M059J (cell line): Measurements from ENCODE around the gene SFXN3. TPM values are rescaled to one million over a fixed set of nuclear protein-coding genes. Genes with fewer than 3 reads are reported as not detected.
A peak's percentile ranks its signal among the peaks of the same experiment; 100 is the strongest.

Experiments used
- DNase-seq: peaks from one replicate; pipeline ENCODE4 v3.0.0-alpha.2; 2012; ENCODE audit warnings: low read depth
- total RNA-seq: library from RNA; depleted of rRNA; stranded (reverse); fragments of >200 nt; shearing (Covaris generic); gene quantifications from 2 replicates; pipeline ENCODE4 v1.2.3, GENCODE V29; 2014

Gene SFXN3
- total RNA-seq, 1 experiment from 2014 or later, result 58.0 TPM

DNA sequence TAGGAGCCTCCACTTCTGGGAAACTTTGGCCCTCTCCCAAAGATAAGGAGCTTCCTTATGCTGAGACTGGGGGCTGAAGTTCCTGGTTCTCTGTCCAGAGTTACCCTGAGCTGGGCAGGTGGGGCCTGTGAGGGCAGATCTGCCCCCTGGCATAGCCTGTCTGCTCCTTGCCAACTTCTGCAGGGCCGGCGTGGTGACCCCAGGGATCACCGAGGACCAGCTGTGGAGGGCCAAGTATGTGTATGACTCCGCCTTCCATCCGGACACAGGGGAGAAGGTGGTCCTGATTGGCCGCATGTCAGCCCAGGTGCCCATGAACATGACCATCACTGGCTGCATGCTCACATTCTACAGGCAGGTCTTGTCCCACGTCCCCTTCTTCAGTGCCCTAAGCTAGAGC lies 4.3 kb downstream of the SFXN3 start:
- DNase-seq, result no peak

DNA sequence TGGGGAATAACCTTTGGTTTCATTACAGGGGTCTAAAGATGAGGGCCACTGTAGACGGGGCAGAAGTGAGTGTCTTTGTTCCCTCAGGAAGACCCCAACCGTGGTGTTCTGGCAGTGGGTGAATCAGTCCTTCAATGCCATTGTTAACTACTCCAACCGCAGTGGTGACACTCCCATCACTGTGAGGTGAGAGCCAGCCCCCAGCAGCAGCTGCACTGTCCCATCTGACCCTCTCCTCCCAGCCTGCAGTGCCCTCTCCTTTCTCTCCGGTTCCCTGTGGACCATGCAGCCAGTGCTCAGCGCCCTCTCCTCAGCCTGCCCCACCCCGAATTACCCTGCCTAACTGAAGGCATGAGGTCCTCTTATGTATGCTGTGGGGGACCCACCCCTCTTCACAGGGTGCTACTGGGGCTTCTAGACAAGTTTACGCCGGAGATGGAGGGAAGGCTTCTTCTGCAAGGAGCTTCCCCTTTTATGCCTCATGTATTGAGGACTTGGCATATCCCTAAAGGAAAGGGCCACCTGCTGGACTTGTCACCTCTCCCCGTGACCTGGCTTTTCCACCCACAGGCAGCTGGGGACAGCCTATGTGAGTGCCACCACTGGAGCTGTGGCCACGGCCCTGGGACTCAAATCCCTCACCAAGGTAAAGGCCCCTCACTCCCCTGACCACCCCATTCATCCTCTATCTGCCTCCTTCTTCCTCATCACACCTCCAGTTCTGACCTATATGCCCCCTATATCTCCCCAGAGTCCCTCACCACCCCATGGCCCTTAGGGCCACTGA lies 5.1 kb downstream of the SFXN3 start:
- no peak for DNase-seq

DNA sequence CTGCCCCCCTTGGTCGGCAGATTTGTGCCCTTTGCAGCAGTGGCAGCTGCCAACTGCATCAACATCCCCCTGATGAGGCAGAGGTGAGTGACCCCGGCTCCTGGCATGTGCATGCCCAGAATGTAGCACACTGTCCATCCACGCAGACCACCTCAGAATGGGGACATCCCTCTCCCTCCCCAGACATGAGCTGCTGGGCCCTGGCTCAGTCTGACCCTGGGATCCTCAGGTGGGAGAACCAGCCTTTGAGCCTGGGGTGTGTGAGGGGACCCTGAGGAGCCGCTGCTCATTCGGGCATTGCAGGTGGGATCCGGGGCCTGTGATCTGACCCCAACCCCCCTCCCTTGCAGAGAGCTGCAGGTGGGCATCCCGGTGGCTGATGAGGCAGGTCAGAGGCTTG lies 5.7 kb downstream of the SFXN3 start:
- DNase-seq, result no peak

DNA sequence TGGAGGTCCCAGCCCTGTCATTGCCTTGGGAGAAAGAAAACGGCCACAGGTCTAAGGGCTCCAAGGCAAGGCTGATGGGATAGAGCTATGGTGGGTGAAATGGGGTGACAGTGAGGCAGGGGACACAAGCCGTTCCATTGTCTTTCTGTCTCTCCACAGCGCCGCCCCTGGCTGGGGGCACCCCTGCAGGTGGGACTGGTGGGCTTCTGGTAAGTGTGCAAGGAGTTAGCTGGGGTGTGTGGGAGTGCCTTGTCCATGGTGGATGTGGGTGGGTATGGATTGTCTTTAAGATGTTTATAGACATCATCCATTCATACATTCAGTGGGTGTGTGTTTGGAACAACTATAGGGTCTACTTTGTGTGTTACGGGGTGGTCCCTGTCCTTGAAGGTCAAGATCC lies 7.5 kb downstream of the SFXN3 start:
- DNase-seq, result no peak

DNA sequence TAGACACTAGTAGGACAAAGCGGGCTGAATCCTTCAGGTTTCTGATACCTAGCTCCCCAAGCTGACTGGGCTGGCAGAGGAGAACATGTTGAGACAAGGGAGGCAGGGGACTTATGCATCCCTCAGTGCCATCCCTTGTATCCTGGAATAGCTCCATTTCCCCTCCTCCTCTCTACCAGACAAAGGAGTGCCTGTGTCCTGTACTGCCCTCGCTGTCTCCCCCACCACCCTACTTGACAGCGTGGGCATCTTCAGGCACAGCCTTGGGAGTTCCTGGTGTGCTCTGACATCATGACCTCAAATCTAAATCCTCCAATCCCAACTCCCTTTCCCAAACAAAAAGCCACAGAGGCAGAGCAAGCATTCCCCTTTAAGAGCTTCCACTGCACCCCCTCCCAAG lies 9.0 kb downstream of the SFXN3 start:
- no peak for DNase-seq

DNA sequence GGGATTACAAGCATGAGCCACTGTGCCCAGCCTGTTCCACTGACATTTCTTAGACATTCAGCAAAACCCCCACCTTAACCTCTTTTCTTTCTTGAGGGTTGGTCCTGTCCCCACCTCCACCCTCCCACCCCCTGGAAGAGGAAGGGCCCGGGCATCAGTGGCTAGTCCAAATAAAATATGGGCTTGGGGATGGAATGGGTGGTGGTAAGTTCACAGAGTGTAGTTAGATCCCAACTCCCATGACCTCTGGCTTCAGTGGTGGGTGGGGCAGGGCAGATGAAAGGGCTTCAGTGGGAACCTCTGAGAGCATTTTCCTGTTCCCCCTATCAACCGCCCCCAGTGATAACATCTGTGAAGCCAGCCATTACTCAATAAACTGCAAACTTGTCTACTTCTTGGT lies 9.8 kb downstream of the SFXN3 start:
- DNase-seq, result no peak

DNA sequence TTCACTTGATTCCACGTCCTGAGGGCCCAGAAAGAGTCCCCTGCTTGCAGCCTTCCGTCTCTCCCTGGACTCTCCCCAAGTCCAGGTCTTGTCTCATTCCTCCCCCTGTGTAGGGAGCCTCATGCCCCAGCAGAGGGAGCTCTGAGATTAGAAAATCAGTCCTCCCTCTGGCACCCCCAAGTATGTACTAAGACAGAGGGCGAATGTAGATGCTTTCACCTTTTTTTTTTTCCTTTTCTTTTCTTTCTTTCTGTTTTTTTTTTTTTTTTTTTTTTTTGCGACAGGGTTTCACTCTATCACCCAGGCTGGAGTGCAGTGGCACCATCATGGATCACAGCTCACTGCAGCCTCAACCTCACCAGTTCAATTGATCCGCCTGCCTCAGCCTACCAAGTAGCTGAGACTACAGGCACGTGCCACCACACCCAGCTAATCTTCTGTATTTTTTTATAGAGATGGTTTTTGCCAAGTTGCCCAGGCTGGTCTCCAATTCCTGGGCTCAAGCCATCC lies 10.3 kb downstream of the SFXN3 start:
- DNase-seq, result peak; percentile 86

DNA sequence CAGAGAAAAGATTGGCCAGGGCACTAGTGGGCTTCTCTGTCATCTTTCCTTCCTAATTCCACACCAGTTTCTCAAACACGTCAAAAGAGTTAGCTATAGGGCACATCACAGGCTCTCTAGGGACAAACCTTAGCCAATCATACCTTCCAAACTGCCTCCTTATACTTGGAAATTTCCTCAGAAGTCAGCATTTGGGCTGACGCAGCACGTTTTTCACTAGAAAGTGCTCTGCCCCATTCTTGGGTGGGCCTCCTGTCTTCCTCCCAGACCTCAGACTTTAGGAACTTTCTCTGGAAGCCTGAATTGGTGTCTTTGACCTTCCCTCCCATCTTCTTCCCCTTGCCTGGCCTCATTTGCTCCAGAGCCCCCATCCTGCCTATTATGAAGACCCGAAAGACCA lies 11.1 kb downstream of the SFXN3 start:
- DNase-seq, result no peak

DNA sequence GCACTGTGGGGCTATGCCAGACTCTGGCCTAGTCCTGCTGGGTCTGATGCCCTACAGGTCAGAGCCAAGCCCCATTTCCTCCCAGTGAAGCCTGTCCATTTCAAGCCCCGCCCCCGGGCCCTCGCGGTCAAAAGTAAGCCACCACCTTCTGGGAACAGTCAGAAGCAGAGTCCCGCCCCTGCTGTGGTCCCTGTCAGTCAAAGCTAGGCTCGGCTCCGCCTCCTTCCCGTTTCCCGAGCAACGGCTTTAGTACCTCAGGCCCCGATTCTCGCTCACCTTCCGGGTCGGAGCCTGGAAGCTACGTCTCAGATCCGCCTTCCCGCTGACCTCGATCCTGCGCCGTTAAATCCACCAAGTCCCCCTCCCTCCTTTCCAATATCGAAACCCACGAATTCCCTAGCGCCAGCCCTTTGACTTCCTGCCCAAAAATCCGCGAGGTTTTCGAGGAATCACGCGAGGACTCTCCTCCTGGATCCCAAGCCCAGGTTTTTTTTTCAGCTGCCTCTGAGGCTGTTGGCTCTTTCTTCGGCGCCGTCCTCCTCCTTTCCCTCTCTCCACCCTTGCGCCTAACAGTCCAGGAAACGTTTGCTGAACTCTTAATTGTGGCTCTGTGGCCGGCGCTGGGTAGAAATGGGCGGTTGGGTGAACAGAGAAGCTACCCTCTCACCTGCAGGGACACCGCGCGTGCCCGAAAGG lies 11.8 kb downstream of the SFXN3 start:
- DNase-seq, result peak; percentile 99

DNA sequence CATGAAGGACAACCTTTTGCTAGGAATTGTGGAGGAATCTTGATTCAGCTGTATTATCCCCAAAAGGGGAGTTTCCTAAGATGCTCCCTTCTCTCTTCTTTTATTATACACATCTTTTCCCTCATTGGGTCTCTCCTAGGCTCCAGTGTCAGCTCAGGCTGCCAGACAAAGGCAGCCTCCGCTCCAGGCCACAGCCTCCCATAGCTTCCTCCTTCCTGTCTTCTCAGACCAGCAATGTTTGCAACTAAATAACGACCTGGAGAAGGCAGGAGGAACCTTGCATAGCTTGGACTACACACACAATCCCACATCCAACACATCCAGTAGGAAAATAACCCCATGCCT lies 12.3 kb downstream of the SFXN3 start:
- DNase-seq, result no peak

DNA sequence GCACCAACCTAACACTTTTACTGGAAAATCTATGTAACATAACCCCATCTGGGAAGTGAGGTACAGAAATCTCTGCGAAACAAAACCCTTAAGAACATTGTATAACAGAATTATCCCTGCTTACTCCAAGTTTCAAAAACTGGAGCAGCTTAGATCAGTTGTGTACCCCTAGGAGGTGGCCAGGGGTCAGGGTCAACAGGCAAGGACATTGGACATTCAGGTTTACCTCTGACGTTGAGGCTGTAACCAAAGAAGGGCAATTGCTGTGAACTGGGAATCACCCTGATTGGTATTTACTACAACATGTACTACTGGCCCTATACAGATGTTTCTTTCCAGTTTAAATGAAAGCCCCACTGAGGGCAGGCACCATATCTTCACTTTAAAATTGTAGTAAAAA lies 13.1 kb downstream of the SFXN3 start:
- no peak for DNase-seq

DNA sequence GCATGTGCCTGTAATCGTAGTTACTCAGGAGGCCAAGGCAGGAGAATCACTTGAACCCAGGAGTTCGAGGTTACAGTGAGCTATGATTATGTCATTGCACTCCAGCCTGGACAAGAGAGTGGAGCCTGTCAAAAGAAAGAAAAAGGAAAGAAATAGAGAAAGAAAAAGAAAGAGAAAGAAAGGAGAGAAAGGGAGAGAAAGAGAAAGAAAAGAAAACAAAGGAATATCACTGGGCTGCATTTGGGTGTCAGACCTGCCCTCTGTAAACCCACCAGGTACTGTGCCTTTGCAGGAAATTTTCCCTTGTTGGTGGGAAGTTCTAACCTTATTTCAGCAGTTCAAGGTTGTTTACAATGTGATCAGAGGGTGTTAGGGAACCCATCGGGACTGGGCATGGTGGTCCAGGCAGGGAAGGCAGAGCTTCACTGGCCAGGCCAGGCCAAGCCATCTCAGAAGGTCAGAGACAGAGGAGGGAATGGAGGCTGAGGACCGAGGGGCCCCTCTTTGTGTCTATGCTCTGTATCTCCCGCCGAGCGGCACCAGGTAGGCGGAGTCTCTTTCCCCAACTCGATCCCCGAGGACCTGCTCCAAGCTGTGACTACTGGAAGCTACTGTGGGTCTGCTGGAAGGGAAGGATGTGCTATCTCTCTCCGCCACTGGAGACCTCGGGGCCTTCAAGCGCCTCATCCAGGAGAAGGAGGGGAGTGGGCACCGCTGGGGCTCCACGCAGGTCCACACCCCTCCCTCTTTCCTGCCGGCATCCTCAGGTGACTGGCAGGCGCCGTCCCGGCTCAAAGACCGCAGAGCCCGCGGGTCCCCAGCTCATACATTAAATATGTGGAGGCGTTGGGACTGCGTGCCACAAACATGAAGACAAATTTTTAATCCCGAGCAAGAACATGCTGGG lies 15.6 kb downstream of the SFXN3 start:
- no peak for DNase-seq

DNA sequence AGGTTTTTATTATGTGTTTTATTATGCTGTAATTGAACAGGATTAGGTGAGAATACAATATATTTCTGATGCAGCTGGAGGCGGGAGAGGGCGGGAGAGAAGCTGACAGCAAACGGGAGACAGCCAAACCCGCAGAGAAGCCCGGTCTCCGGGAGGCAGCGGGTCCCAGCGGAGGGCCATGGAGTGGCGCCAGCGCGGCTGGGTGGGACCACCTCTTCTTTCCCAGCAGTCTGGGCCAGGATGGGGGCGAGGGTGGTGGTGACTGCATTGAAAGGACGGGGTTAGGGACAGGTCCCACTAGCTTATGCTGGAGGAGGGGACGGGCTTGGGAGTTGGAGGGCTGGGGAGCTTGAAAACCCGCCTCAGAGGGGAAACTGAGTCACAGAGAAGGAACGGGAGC lies 16.2 kb downstream of the SFXN3 start:
- no peak for DNase-seq

DNA sequence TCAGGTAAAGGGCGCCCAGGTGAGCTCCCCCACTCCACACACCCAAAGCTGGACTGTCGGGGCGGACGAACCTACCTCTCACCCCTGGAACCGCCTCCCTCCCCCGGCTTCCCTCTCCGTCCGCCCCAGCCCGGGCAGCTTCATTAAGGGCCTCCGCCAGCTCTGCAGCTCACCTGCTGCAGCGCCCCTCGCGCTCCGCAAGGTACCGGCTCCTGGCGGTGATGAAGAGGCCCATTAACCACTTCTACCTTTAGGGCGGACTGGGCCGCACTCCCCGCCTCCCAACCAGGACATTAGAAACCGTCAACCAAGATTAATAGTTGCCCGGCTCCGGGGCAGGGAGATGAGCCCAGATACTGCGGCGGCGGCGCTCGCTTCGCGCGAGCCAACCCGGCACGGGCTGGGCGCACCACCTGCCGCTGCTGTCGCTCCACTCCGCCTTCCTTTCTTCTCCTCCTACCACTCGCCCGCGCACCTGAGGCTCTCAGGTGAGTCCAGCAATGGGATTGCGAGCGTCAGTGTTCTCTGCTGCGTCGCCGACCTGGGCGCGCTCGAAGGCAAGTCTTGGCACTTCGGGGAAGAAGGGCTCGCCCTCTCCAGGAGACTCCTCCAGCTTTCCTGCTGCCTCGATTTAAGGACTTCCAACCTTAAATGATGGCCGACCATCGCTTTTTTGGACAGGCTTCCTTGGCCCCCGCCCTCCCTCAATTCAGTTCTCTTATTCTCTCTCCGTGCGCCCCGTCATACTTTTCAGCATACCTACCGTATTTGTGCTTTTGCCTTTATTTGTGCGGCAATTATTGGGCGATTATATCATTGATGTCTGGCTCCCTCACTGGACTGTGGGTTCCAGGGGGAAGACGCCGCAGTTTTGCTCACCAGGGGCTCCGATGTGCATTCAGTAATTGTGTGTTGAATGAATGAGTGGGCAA lies 17.2 kb downstream of the SFXN3 start:
- DNase-seq, result no peak

DNA sequence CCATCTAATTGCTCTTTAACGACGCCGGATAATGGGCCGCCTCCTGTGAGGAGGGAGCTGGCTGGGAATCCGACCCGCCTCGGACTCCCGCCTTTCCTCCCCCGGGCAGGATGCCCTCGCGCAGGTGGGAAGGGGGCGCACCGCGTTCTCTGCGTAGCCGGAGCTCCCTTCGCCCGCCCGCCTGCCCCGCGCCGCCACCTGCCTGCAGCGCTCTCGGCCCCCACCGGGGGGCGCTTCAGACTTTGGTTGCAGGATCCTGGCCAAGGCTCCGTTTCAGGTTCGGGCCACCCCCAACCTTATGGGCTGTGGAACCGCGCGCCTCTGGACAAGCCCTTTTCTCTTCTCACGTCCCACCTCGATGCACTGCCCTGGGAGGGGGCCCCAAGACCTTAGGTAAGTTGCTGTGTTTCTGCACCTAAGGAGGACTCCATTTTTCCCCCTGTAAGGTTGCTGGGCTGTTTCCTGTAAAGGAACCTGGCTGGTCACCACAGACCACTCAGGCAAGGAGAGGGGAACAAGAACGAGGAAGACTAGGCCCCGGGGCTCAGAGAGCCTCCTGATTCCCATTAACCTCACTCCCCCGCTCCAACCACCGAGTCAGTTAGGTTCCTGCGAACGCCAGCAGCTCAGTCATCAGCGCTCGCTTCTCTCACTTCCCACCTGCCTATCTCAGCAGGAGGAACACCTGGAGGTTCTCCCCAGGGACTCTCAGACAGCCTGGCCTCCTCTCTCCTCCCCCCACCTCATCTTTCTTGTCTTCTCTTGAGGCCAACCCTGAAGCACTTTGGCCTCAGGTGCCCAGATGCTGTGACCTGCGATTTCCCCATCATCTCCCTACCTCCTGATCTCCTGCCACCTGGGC lies 19.4 kb downstream of the SFXN3 start:
- peak; percentile 54 for DNase-seq

DNA sequence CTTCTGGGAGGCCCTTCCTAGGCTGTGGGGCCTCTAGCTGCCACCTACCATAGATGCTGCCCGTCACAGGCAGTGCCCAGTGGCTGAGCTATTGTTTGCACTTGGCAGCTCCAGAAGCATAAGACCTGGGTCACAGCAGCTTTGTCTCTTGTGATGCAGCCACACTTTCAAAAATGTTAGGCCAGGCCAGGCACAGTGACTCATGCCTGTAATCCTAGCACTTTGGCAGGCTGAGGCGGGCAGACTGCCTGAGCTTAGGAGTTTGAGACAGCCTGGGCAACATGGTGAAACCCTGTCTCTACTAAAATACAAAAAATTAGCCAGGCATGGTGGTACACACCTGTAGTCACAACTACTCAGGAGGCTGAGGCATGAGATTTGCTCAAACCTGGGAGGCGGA lies 21.3 kb downstream of the SFXN3 start:
- peak; percentile 86 for DNase-seq

DNA sequence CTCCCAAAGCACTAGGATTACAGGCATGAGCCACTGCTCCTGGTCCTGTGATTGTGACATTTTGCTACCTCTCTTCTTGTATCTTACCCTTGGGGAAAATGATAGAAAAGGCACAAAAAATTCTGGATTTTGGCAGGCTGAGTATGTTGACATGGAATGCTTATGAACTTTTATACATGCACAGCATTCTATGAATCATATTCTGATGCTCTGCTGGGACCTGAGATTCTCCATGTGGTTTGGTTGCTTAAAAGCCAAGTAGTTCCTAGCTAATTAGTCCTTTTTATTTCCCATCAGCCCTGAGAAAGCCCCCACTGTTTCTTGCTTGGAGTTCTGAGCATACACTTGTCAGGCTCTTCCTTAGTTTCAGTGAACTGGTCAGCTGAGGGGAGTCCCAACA lies 22.5 kb downstream of the SFXN3 start:
- DNase-seq, result peak; percentile 44

DNA sequence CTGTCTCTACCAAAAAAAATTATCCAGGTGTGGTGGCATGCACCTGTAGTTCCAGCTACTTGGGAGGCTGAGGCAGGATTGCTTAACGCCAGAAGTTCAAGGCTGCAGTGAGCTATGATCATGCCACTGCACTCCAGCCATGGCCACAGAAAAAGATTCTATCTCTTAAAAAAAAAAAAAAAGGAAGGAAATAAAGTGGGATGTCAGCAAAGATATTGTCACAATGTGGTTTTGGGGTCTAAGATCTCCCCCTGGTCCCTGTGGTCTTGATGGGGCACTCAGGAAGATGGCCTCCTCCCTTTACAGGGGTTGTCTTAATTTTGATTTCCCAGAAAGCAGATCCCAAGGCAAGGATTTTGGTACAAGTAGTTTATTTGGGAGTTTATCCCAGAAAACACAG lies 23.3 kb downstream of the SFXN3 start:
- DNase-seq, result no peak

DNA sequence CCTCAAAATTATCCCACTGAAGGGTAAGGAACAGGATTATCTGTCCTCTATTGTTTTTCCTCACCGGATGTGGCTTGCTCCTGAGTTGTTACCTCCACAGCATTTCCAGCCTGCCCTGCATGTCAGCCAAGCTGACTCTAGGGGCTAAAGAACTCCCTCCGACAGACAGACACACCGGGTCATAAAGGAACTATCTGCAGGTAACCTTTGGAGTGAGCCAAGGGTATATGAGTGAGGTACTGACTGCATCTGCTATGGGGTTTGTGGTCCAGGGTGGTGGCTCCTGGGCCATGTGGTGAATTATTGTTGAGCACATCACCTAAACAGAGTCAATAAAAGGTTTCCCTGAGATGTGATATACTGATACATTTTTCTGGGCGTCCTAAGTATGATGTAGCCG lies 23.8 kb downstream of the SFXN3 start:
- no peak for DNase-seq

DNA sequence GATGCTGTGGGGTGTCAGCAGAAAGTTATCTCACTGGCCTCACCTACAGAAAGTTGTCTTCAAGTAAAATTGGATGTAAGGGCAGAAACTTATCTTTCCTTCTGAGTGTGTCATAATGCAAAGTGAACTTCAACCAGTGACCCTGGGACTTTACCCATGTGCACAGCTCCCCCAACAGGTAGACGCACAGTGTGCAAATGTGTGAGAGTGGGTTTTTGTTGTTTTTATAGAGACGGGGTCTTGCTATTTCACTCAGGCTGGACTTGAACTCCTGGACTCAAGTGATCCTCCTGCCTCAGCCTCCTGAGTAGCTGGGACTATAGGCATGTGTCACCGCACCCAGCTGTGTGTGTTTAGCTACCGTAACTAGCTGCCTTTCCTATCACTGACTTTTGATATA lies 24.4 kb downstream of the SFXN3 start:
- no peak for DNase-seq
